ENCODE data around the gene FBXW11.

FBXW11 gene

GRCh38 chr5:172048539-172049101 is 42.2 kb upstream of the FBXW11 start:
- no peak overlapping the region for H3K27ac ChIP-seq (ENCODE audit: poor library complexity, severe bottlenecking)
- no peaks in the 10 kb centered on the region for H3K4me1 ChIP-seq (ENCODE audit: insufficient read depth, poor library complexity, severe bottlenecking)
- H3K36me3 ChIP-seq (ENCODE audit: low read depth) = peaks cover 52% of the 10 kb centered on the region
- H3K4me3 ChIP-seq (ENCODE audit: severe bottlenecking) = no peak overlapping the region
- DNase-seq (ENCODE audit: low spot score) = no peak
- ATAC-seq (ENCODE audit: low read depth) = no peak
- no peak for TF ChIP-seq CTCF (IDR thresholded peaks at IDR 0.05; ENCODE audit: poor library complexity, severe bottlenecking)
- no peaks in the 10 kb centered on the region for H3K9me3 ChIP-seq (ENCODE audit: severe bottlenecking)
- H3K27me3 ChIP-seq (ENCODE audit: insufficient read depth, poor library complexity, severe bottlenecking) = no peaks in the 10 kb centered on the region

GRCh38 chr5:172048170-172048422 is 41.7 kb upstream of the FBXW11 start:
- no peaks in the 10 kb centered on the region for H3K27me3 ChIP-seq (ENCODE audit: insufficient read depth, poor library complexity, severe bottlenecking)
- no peaks in the 10 kb centered on the region for H3K4me1 ChIP-seq (ENCODE audit: insufficient read depth, poor library complexity, severe bottlenecking)
- H3K36me3 ChIP-seq (ENCODE audit: low read depth) = peaks cover 52% of the 10 kb centered on the region
- no peak for DNase-seq (ENCODE audit: low spot score)
- H3K9me3 ChIP-seq (ENCODE audit: severe bottlenecking) = no peaks in the 10 kb centered on the region
- no peak for ATAC-seq (ENCODE audit: low read depth)
- no peak overlapping the region for H3K4me3 ChIP-seq (ENCODE audit: severe bottlenecking)
- TF ChIP-seq CTCF (IDR thresholded peaks at IDR 0.05; ENCODE audit: poor library complexity, severe bottlenecking) = no peak
- H3K27ac ChIP-seq (ENCODE audit: poor library complexity, severe bottlenecking) = no peak overlapping the region

GRCh38 chr5:172046593-172046992 is 40.2 kb upstream of the FBXW11 start:
- ATAC-seq (ENCODE audit: low read depth) = no peak
- no peak overlapping the region for H3K27ac ChIP-seq (ENCODE audit: poor library complexity, severe bottlenecking)
- peaks cover 37% of the 10 kb centered on the region for H3K36me3 ChIP-seq (ENCODE audit: low read depth)
- no peaks in the 10 kb centered on the region for H3K27me3 ChIP-seq (ENCODE audit: insufficient read depth, poor library complexity, severe bottlenecking)
- DNase-seq (ENCODE audit: low spot score) = no peak
- TF ChIP-seq CTCF (IDR thresholded peaks at IDR 0.05; ENCODE audit: poor library complexity, severe bottlenecking) = no peak
- no peaks in the 10 kb centered on the region for H3K4me1 ChIP-seq (ENCODE audit: insufficient read depth, poor library complexity, severe bottlenecking)
- H3K4me3 ChIP-seq (ENCODE audit: severe bottlenecking) = no peak overlapping the region
- no peaks in the 10 kb centered on the region for H3K9me3 ChIP-seq (ENCODE audit: severe bottlenecking)

- Histone ChIP-seq H3K4me3 (ENCODE audit: severe bottlenecking) (no peak overlapping the region), H3K9me3 (ENCODE audit: severe bottlenecking) (no peaks in the 10 kb centered on the region), H3K27me3 (ENCODE audit: insufficient read depth, poor library complexity, severe bottlenecking) (no peaks in the 10 kb centered on the region), H3K36me3 (ENCODE audit: low read depth) (peaks cover 26% of the 10 kb centered on the region), H3K27ac (ENCODE audit: poor library complexity, severe bottlenecking) (no peak overlapping the region), H3K4me1 (ENCODE audit: insufficient read depth, poor library complexity, severe bottlenecking) (no peaks in the 10 kb centered on the region)
- TF ChIP-seq CTCF (IDR thresholded peaks at IDR 0.05; ENCODE audit: poor library complexity, severe bottlenecking) = no peak
- no peak for DNase-seq (ENCODE audit: low spot score)
- no peak for ATAC-seq (ENCODE audit: low read depth)
These were observed 38.8 kb upstream of the FBXW11 start for GRCh38 chr5:172045315-172045632.

- H3K4me1 ChIP-seq (ENCODE audit: insufficient read depth, poor library complexity, severe bottlenecking) = no peaks in the 10 kb centered on the region
- H3K27me3 ChIP-seq (ENCODE audit: insufficient read depth, poor library complexity, severe bottlenecking) = no peaks in the 10 kb centered on the region
- no peak for ATAC-seq (ENCODE audit: low read depth)
- no peaks in the 10 kb centered on the region for H3K9me3 ChIP-seq (ENCODE audit: severe bottlenecking)
- no peak overlapping the region for H3K27ac ChIP-seq (ENCODE audit: poor library complexity, severe bottlenecking)
- no peak for DNase-seq (ENCODE audit: low spot score)
- no peak overlapping the region for H3K4me3 ChIP-seq (ENCODE audit: severe bottlenecking)
- peaks cover 21% of the 10 kb centered on the region for H3K36me3 ChIP-seq (ENCODE audit: low read depth)
- TF ChIP-seq CTCF (IDR thresholded peaks at IDR 0.05; ENCODE audit: poor library complexity, severe bottlenecking) = no peak
These were observed 38.3 kb upstream of the FBXW11 start for GRCh38 chr5:172044631-172045314.

Data from RWPE2 (cell line).